ENCODE results near the gene IQSEC3. TPM values are rescaled to one million over a fixed set of nuclear protein-coding genes. Genes with fewer than 3 reads are reported as not detected.
A peak's percentile ranks its signal among the peaks of the same experiment; 100 is the strongest.

IQSEC3 gene
- total and polyA plus RNA-seq, 2 of the 13 experiments (the other 11 are each of a cell fraction or from before 2014, with no cell fraction given) = not detected

GRCh38 chr12:153080-153746, 86.6 kb downstream of the IQSEC3 start (continued):
- TF ChIP-seq THRA (CRISPR knock-in tag; IDR thresholded peaks at IDR 0.05; ENCODE audit: borderline replicate concordance) (0 out of 2 replicates have a peak, but pooled peaks have one; percentile 20), TBL1XR1 (IDR thresholded peaks at IDR 0.05; ENCODE audit: borderline replicate concordance, low read length, partially characterized antibody) (no peak), ZNF282 (IDR thresholded peaks at IDR 0.05; ENCODE audit: partially characterized antibody) (no peak), NPAS2 (CRISPR knock-in tag; IDR thresholded peaks at IDR 0.05; ENCODE audit: borderline replicate concordance) (no peak), ZFP82 (CRISPR knock-in tag; IDR thresholded peaks at IDR 0.05; ENCODE audit: borderline replicate concordance) (0 out of 2 replicates have a peak, but pooled peaks have one; percentile 41), ZSCAN12 (CRISPR knock-in tag; IDR thresholded peaks at IDR 0.05) (no peak), NR2F6 (IDR thresholded peaks at IDR 0.05) (no peak), NR2F6 (CRISPR knock-in tag; IDR thresholded peaks at IDR 0.05) (peak; percentile 61; the same call in 1 of the 2 replicates), ZNF724P (CRISPR knock-in tag; IDR thresholded peaks at IDR 0.05; ENCODE audit: borderline replicate concordance) (no peak), ZBTB21 (CRISPR knock-in tag; IDR thresholded peaks at IDR 0.05) (no peak), CREBL2 (CRISPR knock-in tag; IDR thresholded peaks at IDR 0.05; ENCODE audit: borderline replicate concordance) (no peak)
- TF ChIP-seq, protein P1, sequence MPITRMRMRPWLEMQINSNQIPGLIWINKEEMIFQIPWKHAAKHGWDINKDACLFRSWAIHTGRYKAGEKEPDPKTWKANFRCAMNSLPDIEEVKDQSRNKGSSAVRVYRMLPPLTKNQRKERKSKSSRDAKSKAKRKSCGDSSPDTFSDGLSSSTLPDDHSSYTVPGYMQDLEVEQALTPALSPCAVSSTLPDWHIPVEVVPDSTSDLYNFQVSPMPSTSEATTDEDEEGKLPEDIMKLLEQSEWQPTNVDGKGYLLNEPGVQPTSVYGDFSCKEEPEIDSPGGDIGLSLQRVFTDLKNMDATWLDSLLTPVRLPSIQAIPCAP (CRISPR knock-in tag; IDR thresholded peaks at IDR 0.05; ENCODE audit: low read depth) = no peak
- TF ChIP-seq, protein P2, sequence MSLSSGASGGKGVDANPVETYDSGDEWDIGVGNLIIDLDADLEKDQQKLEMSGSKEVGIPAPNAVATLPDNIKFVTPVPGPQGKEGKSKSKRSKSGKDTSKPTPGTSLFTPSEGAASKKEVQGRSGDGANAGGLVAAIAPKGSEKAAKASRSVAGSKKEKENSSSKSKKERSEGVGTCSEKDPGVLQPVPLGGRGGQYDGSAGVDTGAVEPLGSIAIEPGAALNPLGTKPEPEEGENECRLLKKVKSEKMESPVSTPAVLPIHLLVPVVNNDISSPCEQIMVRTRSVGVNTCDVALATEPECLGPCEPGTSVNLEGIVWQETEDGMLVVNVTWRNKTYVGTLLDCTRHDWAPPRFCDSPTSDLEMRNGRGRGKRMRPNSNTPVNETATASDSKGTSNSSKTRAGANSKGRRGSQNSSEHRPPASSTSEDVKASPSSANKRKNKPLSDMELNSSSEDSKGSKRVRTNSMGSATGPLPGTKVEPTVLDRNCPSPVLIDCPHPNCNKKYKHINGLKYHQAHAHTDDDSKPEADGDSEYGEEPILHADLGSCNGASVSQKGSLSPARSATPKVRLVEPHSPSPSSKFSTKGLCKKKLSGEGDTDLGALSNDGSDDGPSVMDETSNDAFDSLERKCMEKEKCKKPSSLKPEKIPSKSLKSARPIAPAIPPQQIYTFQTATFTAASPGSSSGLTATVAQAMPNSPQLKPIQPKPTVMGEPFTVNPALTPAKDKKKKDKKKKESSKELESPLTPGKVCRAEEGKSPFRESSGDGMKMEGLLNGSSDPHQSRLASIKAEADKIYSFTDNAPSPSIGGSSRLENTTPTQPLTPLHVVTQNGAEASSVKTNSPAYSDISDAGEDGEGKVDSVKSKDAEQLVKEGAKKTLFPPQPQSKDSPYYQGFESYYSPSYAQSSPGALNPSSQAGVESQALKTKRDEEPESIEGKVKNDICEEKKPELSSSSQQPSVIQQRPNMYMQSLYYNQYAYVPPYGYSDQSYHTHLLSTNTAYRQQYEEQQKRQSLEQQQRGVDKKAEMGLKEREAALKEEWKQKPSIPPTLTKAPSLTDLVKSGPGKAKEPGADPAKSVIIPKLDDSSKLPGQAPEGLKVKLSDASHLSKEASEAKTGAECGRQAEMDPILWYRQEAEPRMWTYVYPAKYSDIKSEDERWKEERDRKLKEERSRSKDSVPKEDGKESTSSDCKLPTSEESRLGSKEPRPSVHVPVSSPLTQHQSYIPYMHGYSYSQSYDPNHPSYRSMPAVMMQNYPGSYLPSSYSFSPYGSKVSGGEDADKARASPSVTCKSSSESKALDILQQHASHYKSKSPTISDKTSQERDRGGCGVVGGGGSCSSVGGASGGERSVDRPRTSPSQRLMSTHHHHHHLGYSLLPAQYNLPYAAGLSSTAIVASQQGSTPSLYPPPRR (CRISPR knock-in tag; IDR thresholded peaks at IDR 0.05; ENCODE audit: borderline replicate concordance) = no peak
- TF ChIP-seq, protein P3, sequence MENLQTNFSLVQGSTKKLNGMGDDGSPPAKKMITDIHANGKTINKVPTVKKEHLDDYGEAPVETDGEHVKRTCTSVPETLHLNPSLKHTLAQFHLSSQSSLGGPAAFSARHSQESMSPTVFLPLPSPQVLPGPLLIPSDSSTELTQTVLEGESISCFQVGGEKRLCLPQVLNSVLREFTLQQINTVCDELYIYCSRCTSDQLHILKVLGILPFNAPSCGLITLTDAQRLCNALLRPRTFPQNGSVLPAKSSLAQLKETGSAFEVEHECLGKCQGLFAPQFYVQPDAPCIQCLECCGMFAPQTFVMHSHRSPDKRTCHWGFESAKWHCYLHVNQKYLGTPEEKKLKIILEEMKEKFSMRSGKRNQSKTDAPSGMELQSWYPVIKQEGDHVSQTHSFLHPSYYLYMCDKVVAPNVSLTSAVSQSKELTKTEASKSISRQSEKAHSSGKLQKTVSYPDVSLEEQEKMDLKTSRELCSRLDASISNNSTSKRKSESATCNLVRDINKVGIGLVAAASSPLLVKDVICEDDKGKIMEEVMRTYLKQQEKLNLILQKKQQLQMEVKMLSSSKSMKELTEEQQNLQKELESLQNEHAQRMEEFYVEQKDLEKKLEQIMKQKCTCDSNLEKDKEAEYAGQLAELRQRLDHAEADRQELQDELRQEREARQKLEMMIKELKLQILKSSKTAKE (CRISPR knock-in tag; IDR thresholded peaks at IDR 0.05; ENCODE audit: borderline replicate concordance) = no peak
- TF ChIP-seq, protein P4, sequence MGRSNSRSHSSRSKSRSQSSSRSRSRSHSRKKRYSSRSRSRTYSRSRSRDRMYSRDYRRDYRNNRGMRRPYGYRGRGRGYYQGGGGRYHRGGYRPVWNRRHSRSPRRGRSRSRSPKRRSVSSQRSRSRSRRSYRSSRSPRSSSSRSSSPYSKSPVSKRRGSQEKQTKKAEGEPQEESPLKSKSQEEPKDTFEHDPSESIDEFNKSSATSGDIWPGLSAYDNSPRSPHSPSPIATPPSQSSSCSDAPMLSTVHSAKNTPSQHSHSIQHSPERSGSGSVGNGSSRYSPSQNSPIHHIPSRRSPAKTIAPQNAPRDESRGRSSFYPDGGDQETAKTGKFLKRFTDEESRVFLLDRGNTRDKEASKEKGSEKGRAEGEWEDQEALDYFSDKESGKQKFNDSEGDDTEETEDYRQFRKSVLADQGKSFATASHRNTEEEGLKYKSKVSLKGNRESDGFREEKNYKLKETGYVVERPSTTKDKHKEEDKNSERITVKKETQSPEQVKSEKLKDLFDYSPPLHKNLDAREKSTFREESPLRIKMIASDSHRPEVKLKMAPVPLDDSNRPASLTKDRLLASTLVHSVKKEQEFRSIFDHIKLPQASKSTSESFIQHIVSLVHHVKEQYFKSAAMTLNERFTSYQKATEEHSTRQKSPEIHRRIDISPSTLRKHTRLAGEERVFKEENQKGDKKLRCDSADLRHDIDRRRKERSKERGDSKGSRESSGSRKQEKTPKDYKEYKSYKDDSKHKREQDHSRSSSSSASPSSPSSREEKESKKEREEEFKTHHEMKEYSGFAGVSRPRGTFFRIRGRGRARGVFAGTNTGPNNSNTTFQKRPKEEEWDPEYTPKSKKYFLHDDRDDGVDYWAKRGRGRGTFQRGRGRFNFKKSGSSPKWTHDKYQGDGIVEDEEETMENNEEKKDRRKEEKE (IDR thresholded peaks at IDR 0.05) = no peak
